GM18951 (cell line): Measurements from ENCODE around the gene VRK1.

Experiments
- POLR2A ChIP-seq: IDR thresholded peaks from 4 replicates; pipeline ENCODE4 v1.6.1; 2011; ENCODE audit warnings: mild to moderate bottlenecking; ENCODE audit not compliant: insufficient read length, insufficient read depth; ENCODE audit errors: extremely low read depth
- in situ Hi-C: fragments of 300-500 bp; cut with MboI; formaldehyde crosslinking; loops from one replicate; pipeline ENCODE4 v1.12.0; 2022; ENCODE audit warnings: low sequenced_read_pairs, mixed read lengths, inconsistent platforms; ENCODE audit not compliant: unreplicated experiment

Gene VRK1

DNA sequence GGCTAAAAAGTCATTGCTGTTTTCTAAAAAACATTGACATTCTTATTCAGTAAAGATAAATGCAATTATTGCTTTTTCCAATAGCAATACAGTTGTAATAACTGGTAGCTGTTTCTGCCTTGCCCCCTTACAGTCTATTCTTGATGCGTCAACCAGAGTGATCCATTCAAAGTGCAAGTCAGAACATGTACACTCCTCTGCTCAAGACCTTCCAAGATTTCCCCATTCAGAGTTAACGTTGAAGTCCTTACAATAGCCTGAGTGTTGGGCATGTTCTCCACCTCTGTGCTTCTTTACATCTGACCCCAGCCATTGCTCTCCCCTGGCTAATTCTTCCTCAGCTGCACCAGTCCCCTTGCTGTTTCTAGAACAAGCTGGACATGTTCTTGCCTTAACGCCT, 24.3 kb downstream of the VRK1 start:
- TF ChIP-seq POLR2A, result no peak
- in situ Hi-C loops, result no loop called here

DNA sequence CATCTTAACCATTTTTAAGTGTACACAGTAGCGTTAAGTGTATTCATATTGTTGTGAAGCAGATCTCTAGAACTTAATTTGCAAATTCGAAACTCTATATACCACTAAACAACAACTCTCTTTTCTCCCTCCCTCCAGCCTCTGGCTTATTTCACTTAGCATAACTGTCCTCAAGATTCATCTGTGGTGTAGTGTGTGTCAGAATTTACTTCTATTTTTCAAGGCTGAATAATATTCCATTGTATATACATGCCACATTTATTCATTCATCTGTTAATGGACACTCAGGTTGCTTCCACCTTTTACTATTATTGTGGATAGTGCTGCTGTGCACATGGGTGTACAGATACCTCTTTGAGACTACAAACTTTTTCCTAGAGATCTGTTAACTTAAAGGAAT, 26.5 kb downstream of the VRK1 start:
- no peak for TF ChIP-seq POLR2A

DNA sequence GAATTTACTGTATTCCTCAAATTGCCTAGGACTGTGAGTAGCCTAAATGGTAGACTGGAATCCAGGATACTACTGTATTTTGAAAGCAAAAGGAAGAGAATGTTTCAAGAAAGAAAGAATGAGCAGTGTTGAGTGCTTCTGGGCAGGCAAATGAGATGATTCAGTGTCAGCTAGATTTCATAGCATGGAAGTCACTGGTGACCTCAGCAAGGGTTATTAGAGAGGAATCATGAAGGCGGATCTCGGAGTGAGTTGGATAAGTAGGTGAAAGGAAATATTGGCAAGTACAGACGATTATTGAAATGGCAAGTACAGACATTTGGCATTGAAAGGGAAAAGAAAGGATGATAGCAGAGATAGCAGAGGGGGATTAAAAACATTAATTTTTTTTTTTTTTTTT, 27.1 kb downstream of the VRK1 start:
- no peak for TF ChIP-seq POLR2A
- in situ Hi-C loops, result no loop called here

More for the DNA sequence above, 26.5 kb downstream of the VRK1 start:
- in situ Hi-C loops, result no loop called here

DNA sequence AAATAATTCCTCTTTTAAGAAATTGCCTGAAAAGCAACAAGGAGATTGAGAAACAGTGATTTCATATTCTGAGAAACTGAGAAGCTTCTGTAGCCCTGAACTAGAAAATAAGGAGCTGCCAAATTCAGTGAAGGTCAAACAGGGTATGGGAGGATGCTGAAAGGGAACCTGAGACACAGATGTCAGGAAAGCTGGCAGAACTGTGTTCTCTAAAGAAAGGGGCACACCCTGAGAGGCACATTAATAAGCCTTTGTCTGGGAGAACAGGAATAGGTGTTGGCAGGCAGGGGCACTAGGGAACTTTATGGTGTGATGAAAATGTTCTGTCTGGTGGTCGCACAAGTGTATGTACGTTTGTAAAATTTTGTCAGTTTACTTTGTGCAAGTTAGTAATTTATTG, 29.6 kb downstream of the VRK1 start:
- in situ Hi-C loops, result no loop called here

DNA sequence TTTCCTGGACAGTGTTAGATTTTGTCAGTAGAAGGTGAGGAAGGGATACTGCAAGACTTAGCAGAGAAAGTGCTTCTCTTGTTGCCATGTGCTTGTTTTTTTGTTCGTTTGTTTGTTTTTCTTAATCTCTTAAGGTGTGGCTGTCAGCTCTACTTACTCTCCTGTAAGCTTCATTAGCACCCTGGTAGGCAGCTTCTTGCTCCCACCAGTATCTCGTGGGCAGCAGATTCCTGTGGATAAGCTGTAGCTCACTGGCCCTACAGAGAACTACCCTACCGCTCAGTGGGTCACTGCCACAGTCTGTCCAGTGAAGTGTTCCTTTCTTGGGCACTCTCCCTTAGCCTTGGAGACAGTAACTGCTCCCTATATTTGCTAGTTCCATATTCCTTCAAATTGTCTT, 30.1 kb downstream of the VRK1 start:
- in situ Hi-C loops, result no loop called here
- TF ChIP-seq POLR2A, result no peak

More for the DNA sequence above, 29.6 kb downstream of the VRK1 start:
- TF ChIP-seq POLR2A, result no peak

DNA sequence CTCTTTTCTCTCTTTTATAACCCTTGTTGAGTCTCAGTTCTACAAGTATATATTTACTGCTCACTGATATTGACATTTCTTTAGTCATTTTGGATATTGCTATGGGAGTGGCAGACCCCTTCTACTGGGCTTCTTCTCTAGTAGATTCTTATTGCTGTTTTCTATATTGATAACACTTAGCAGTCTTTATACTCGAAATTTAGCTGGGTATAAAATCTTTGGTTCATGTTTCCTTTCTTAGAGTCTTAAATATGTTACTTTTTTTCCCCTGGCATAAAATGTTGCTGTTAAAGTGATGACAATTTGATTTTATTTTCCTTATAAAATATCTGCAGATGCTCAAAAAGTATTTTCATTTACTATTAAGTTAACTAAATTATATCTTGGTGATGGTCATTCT, 32.6 kb downstream of the VRK1 start:
- in situ Hi-C loops, result no loop called here

DNA sequence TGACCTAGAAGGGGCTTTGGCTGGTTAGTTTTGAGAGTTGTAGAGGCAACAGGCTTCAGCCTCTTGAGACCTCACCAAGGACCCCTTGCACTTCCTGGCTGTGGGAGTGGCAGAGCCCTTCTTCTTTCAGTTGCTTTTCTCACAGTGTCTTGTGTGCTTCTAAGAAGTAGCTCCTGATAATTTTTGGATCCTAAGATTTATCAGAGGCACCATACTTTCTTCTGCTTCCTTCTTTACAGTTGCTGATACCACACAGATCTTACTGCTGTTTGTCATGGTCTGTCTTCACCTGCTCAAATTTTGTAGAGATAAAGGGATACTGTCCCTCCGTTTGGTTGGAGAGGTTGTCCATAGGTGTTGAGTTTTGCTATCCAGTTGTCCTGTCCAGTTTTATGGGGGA, 33.8 kb downstream of the VRK1 start:
- in situ Hi-C loops, result no loop called here
- no peak for TF ChIP-seq POLR2A

More for the DNA sequence above, 32.6 kb downstream of the VRK1 start:
- no peak for TF ChIP-seq POLR2A

DNA sequence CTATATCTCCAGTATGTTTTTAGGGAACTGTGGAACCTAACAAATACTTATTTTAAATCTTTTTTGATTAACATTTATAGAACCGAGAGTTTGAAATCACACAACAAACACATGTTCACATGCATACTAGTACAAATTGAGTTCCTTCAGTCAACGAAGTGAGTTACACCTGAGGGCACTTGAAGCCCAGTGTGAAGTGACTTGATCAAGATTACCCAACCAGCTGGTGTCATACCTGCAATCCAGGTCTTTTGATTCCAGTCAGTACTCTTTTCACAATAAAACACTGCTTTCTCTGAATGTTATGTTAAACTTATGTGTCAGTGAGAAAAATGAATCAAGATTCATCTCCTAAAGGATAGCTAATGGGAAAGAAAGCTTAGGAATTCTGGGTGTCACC, 35.2 kb downstream of the VRK1 start:
- in situ Hi-C loops, result no loop called here
- no peak for TF ChIP-seq POLR2A

DNA sequence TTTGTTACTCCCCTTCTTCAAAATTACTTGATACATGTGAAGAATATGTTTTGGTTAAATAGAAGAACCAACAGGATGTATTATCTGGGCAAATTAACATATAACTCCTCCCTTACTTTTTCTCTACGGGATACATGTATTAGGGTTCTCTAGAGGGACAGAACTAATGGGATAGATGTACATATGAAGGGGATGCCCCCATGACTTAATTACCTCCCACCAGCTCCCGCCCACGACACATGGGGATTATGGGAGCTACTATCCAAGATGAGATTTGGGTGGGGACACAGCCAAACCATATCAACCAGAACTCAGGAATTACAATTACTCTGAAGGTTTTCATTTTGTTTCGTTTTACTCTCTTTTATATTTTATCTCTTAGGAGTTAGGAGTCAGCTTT, 41.3 kb downstream of the VRK1 start:
- no peak for TF ChIP-seq POLR2A
- in situ Hi-C loops, result no loop called here

DNA sequence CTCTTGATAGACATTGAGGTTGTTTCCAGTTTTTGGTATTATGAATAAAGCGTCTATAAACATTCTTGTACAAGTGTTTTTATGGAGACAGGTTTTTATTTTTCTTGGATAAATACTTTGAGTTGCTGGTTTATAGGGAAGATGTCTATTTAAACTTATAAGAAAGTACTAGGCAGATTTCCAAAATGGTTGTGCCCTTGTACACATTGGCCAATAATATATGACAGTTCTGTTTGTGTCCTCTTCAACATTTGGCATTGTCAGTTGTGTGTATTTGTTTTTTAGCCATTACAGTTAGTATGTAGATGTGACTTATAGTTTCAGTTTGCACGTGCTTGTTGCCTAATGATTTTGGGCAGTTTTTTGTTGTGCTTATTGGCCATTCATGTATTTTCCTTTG, 42.1 kb downstream of the VRK1 start:
- in situ Hi-C loops, result no loop called here
- TF ChIP-seq POLR2A, result no peak

DNA sequence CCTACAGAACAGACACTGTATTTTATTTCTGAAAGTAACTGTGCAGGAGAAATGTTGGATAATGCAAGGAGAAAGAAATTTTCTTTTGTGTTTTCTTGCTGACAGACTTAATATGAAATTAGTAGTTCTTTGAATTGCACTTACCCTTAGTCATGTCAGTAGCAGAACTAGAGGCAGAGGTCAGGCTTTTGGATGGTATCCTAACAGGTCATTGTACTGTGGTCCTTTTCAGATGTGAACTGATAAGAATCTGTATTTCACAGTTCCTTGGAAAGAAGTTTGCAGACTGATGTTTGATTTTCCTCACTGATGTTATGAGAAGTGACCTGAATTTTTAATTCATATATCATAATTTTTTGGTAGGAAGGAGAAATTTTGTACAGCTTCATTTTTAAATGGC, 46.0 kb downstream of the VRK1 start:
- in situ Hi-C loops, result no loop called here
- no peak for TF ChIP-seq POLR2A

DNA sequence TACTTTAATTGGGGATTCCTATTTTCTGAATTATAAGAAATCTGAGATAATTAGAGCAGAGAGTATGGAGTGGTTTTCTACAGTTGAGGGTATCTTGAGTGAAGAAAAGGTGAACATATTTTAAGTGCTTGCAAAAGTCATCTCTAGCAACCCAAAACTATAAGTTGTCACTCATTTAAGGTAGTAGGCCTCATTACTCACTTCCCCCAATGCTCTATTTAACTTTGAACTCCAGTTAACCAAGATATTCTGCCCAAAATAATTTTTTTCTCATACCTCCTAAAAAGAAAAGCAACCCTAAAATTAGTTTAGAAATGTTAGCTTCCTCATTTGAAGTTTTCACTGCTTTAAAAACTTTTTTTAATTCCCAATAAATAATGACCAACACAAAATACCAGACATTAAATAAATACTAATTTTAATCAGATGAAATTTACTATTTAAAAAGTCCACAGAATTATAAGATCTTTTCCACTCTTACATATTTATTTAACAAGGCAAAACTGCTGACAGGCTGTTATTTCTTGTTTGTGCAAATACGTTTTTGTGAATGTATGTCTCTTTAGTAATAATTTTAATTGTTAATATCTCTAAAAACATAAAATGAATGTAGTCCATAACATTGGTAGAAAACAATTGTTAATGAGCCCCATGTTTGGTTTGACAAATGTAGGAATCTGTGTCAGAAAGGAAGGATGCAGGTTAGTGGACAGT, 47.8 kb downstream of the VRK1 start:
- in situ Hi-C loops, result no loop called here
- no peak for TF ChIP-seq POLR2A

DNA sequence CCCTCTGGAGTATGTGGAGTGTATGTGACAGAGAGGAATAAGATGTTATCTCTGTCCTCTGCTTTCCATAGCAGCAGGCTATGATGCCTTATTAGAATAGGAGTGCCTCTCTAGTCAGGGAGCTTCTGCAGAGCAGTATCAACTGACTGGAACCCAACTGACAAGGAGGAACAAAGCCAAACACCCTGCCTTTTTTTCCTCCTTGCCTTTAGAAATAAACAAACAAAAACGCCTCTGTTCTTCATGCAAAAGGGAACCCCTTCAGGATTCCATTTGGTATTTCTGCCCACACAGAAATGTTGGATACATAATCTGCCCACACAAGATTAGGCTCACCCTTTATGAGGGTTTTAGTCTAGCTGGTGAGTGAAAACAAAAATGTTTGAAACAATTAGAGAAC, 50.3 kb downstream of the VRK1 start:
- in situ Hi-C loops, result no loop called here
- no peak for TF ChIP-seq POLR2A

DNA sequence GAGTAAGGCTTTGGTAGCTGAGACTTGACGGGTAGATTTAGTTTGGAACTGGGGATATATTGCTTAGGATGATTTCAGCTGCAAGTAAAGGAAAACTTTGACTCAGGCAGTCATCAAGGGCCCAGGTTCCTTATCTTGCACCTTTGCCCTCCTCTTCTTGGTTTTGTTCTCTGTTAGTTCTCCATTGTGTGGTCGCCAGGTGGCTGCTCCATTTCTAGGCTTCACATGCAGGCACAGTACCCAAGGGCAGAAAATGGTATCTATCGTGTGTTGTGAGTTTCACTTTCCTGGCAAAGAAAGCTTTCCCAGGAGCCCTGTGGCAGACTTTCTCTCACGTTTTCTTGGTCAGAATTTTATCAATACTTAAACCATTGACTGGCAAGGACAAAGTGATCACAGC, 50.8 kb downstream of the VRK1 start:
- in situ Hi-C loops, result no loop called here
- TF ChIP-seq POLR2A, result no peak

DNA sequence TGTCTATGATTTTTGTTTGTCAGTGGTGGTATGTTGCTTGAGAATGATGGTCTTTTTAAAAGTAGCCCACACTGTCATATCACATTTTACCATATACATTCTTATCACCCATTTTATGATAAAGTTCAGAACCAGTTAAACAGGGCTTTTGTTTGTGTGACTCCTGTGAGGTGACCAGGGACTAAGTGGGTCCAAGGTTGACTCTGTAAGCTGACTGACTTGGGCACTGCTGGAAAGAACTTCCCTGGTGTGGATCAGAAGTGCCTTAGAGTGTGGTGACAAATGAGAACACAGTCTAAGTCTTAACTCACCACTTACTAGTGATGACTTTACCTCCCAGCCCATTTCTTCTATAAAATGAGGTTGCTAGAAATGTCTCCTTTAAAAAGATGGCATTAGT, 52.6 kb downstream of the VRK1 start:
- in situ Hi-C loops, result no loop called here
- no peak for TF ChIP-seq POLR2A
